GM12872 (cell line): ENCODE measurements around the gene GALM.

ENCODE experiments used
- CTCF ChIP-seq: IDR thresholded peaks from 3 replicates; pipeline ENCODE4 v1.5.1; 2011; ENCODE audit warnings: low read depth, mild to moderate bottlenecking, low read length, moderate library complexity; ENCODE audit not compliant: insufficient read depth

GALM gene

GRCh38 chr2:38775097-38775920 is 109.4 kb downstream of the GALM start:
- no peak for TF ChIP-seq CTCF

GRCh38 chr2:38775921-38776225 is 110.0 kb downstream of the GALM start:
- no peak for TF ChIP-seq CTCF

- no peak for TF ChIP-seq CTCF
Measured at GRCh38 chr2:38776531-38776930, 110.6 kb downstream of the GALM start.

GRCh38 chr2:38778687-38779082 is 112.8 kb downstream of the GALM start:
- no peak for TF ChIP-seq CTCF

- TF ChIP-seq CTCF = no peak
Measured at GRCh38 chr2:38783586-38783985, 117.7 kb downstream of the GALM start.
